K562 (cell line): ENCODE results near the gene ADPRHL1. TPM values are rescaled to one million over a fixed set of nuclear protein-coding genes. Genes with fewer than 3 reads are reported as not detected.

Experiments used
- ATAC-seq: fragments of 200-7000 bp; cut with Tn5 transposase; 3 replicates; pipeline ENCODE4 v1.9.1; 2020; ENCODE audit warnings: moderate library complexity
- BruUV-seq: library from RNA; stranded (reverse); fragments of 400-500 nt; replicated peaks from 2 replicates; lab custom pipeline; 2021; lab: Mats Ljungman, UMichigan
- CTCF ChIA-PET: fragments of 300-600 bp; formaldehyde crosslinking; extraction: SDS; loops from one replicate; lab custom pipeline; 2021; ENCODE audit warnings: low intra/inter-chr PET ratio; lab: Yijun Ruan, JAX
- POLR2A ChIA-PET: fragments of 300-600, 350-650 bp; sonication (Branson Sonifier 250); formaldehyde crosslinking; extraction: SDS; loops from one replicate; lab custom pipeline; 2021; ENCODE audit warnings: antibody characterized with exemption, inconsistent platforms; lab: Yijun Ruan, JAX
- DNase-seq, 4 experiments: peaks; one replicate each; pipeline versions ENCODE4 v3.0.0 to v3.0.0-alpha.2; 2011 to 2018; ENCODE audit warnings: low spot score in 3 of 4, mixed read lengths in 3 of 4; ENCODE audit errors: extremely low read depth in 1 of 4
- FAIRE-seq: peaks from 2 replicates; lab custom pipeline; 2011; peaks lifted over from hg19 to GRCh38; lab: Jason Lieb, UNC
- H2AFZ ChIP-seq: 2 replicates; pipeline ENCODE4 v1.6.0; 2011; ENCODE audit warnings: low read depth, low read length, control low read depth, inconsistent platforms
- H3K27ac ChIP-seq: fragments of 200-600 bp; 3 replicates; pipeline ENCODE4 v1.8.0; 2011; ENCODE audit warnings: low read depth, mild to moderate bottlenecking, control low read depth, inconsistent platforms, low read length, moderate library complexity, mixed read lengths; ENCODE audit errors: extremely low read depth
- H3K27me3 ChIP-seq, 2 experiments: fragments of 300-600 bp in 1 of 2; 2 replicates in 1 of 2; 3 replicates in 1 of 2; pipeline versions ENCODE4 v1.6.0 to v1.8.0; 2011; ENCODE audit warnings: inconsistent platforms in 2 of 2, low read length in 2 of 2, mild to moderate bottlenecking in 1 of 2, mixed read lengths in 1 of 2, moderate library complexity in 1 of 2; ENCODE audit not compliant: control insufficient read depth in 2 of 2, insufficient read depth in 2 of 2
- H3K36me3 ChIP-seq: fragments of 300-600 bp; 3 replicates; pipeline ENCODE4 v1.8.0; 2011; ENCODE audit warnings: mild to moderate bottlenecking, low read length, inconsistent platforms; ENCODE audit not compliant: control insufficient read depth, insufficient read depth
- H3K4me1 ChIP-seq, 2 experiments: fragments of 200-600 bp in 1 of 2; replicated peaks in 1 of 2; 2 replicates in 1 of 2; 3 replicates in 1 of 2; pipeline versions ENCODE4 v1.5.1 to v1.8.0; 2011; ENCODE audit warnings: inconsistent platforms in 2 of 2, low read length in 2 of 2, mild to moderate bottlenecking in 1 of 2, mixed read lengths in 1 of 2, moderate library complexity in 1 of 2; ENCODE audit not compliant: control insufficient read depth in 2 of 2, insufficient read depth in 2 of 2
- H3K4me2 ChIP-seq: 2 replicates; pipeline ENCODE4 v1.6.1; 2011; ENCODE audit warnings: low read length, control low read depth, inconsistent platforms, mixed read lengths; ENCODE audit not compliant: insufficient read depth
- H3K4me3 ChIP-seq: fragments of 200-600 bp; sonication (generic), shearing (Covaris generic); 2 replicates; pipeline ENCODE4 v1.5.1; 2016; ENCODE audit warnings: control low read depth, inconsistent platforms
- H3K79me2 ChIP-seq: fragments of 200-600 bp; 3 replicates; pipeline ENCODE4 v1.8.0; 2011; ENCODE audit warnings: low read length, inconsistent platforms; ENCODE audit not compliant: control insufficient read depth, insufficient read depth
- H3K9ac ChIP-seq, 2 experiments: 2 replicates each; pipeline versions ENCODE4 v1.6.0 to v1.6.1; 2011; ENCODE audit warnings: low read depth in 2 of 2, low read length in 2 of 2, control low read depth in 1 of 2, inconsistent platforms in 1 of 2, mild to moderate bottlenecking in 1 of 2, mixed read lengths in 1 of 2; ENCODE audit not compliant: insufficient read depth in 1 of 2
- H3K9me1 ChIP-seq: one replicate; pipeline ENCODE4 v1.6.0; 2011; ENCODE audit warnings: inconsistent platforms, mild to moderate bottlenecking, low read length, moderate library complexity; ENCODE audit not compliant: control insufficient read depth, insufficient read depth
- H3K9me3 ChIP-seq: replicated peaks from 2 replicates; pipeline ENCODE4 v1.5.1; 2011; ENCODE audit warnings: low read depth, low read length, inconsistent platforms; ENCODE audit not compliant: control insufficient read depth, insufficient read depth
- H4K20me1 ChIP-seq: replicated peaks from 2 replicates; pipeline ENCODE4 v1.6.1; 2011; ENCODE audit warnings: low read length, inconsistent platforms, mixed read lengths; ENCODE audit not compliant: control insufficient read depth, insufficient read depth
- ATF3 ChIP-seq, 2 experiments: fragments of 450-650 bp in 1 of 2; sonication (generic) in 1 of 2; formaldehyde crosslinking in 1 of 2; IDR thresholded peaks in 1 of 2; conservative IDR thresholded peaks in 1 of 2; 2 replicates each; pipeline versions ENCODE4 v1.6.1 to v1.8.1; 2016 to 2023; ENCODE audit warnings: mild to moderate bottlenecking in 2 of 2, moderate library complexity in 2 of 2, inconsistent platforms in 1 of 2, missing genetic modification reagents in 1 of 2
- BHLHE40 ChIP-seq: IDR thresholded peaks from 2 replicates; pipeline ENCODE4 v1.6.1; 2011; ENCODE audit warnings: low read length, improper control_type of control experiment
- CHCHD3 ChIP-seq: fragments of 250-450 bp; sonication (Bioruptor Pico); IDR thresholded peaks from 2 replicates; pipeline ENCODE4 v2.1.2; 2022; ENCODE audit warnings: mild to moderate bottlenecking
- CREB1 ChIP-seq, 2 experiments: sonication (generic) in 1 of 2; formaldehyde crosslinking in 1 of 2; IDR thresholded peaks; 2 replicates each; pipeline versions ENCODE4 v1.6.1 to v1.8.0; 2012 to 2022; ENCODE audit warnings: inconsistent platforms in 1 of 2, mild to moderate bottlenecking in 1 of 2, missing genetic modification reagents in 1 of 2, moderate library complexity in 1 of 2
- CREM ChIP-seq: IDR thresholded peaks from 2 replicates; pipeline ENCODE4 v1.6.1; 2014; ENCODE audit warnings: antibody characterized with exemption, low read depth
- FOSL1 ChIP-seq: fragments of 200-800 bp; sonication (Bioruptor generic); conservative IDR thresholded peaks from 2 replicates; pipeline ENCODE4 v1.6.1; 2016; ENCODE audit warnings: missing genetic modification characterization, missing compliant biosample characterization
- JUND ChIP-seq, 2 experiments: IDR thresholded peaks; 2 replicates in 1 of 2; 3 replicates in 1 of 2; pipeline ENCODE4 v1.6.1; 2011; ENCODE audit warnings: borderline replicate concordance in 2 of 2, low read depth in 2 of 2, low read length in 2 of 2, improper control_type of control experiment in 1 of 2, missing biosample characterization in 1 of 2, missing genetic modification characterization in 1 of 2, missing genetic modification reagents in 1 of 2
- SAFB2 ChIP-seq: fragments of 200-400 bp; formaldehyde crosslinking; IDR thresholded peaks from 2 replicates; pipeline ENCODE4 v1.6.1; 2018; ENCODE audit warnings: borderline replicate concordance, low read length, low read depth, moderate library complexity; ENCODE audit not compliant: severe bottlenecking
- WGBS: fragments of 100-300 bp; shearing (Covaris generic); methylation state at CpG from one replicate; pipeline ENCODE4 v1.1.6; 2016; ENCODE audit warnings: low coverage, mixed read lengths; ENCODE audit not compliant: insufficient coverage; ENCODE audit errors: missing lambda C conversion rate; 5-methylcytosine and 5-hydroxymethylcytosine counted together
- in situ Hi-C: fragments of 300-500 bp; cut with MboI; formaldehyde crosslinking; loops from 4 replicates; pipeline ENCODE4 v1.15.0; 2018; ENCODE audit warnings: inconsistent platforms, mixed read lengths
- intact Hi-C: fragments of 100-400 bp; cut with micrococcal nuclease; formaldehyde crosslinking; loops from 2 replicates; pipeline ENCODE4 v1.14.2; 2022
- polyA plus RNA-seq, 8 experiments: library from polyadenylated mRNA; depleted of rRNA in 4 of 8; stranded (reverse) in 5 of 8; unstranded in 3 of 8; fragments of >200 nt; fragmentation: Nextera tagmentation in 2 of 8; fragmentation: Illumina TruSeq in 1 of 8; extraction: Ambion mirVana in 2 of 8; extraction: Trizol in 1 of 8; gene quantifications; 2 replicates each; pipeline versions ENCODE4 v1.2.1 to v1.2.3, GENCODE V29; 2011 to 2014; ENCODE audit warnings: inconsistent platforms in 1 of 8, missing spikeins in 1 of 8
- total RNA-seq, 7 experiments: library from RNA; depleted of rRNA in 6 of 7; stranded (reverse); fragments of >200 nt in 6 of 7; fragmentation: Illumina TruSeq in 2 of 7; extraction: Trizol in 2 of 7; gene quantifications; 2 replicates each; pipeline versions ENCODE4 v1.2.1 to v1.2.3, GENCODE V29; 2011 to 2021; ENCODE audit warnings: low replicate concordance in 1 of 7

The ADPRHL1 gene
- total and polyA plus RNA-seq, 9 of the 15 experiments (the other 6 are each of a cell fraction or from before 2014, with no cell fraction given), result 0.06 to 0.76 (median 0.37) TPM; not detected in 1

GRCh38 chr13:113411216-113412023 is 41.9 kb downstream of the ADPRHL1 start:
- H3K36me3 ChIP-seq, result no peaks in the 10 kb centered on the region
- peaks cover 0 to 24% of the 10 kb centered on the region in 2 experiments; a peak in 2 of 5 replicates for H3K4me1 ChIP-seq
- POLR2A ChIA-PET, result no interaction called here
- H3K27ac ChIP-seq, result no peak overlapping the region
- peak; percentile 49; the same call in 2 of the 3 replicates for ATAC-seq
- in situ Hi-C loops, result no loop called here
- TF ChIP-seq FOSL1 (tag) (peak; percentile 82), JUND (IDR thresholded peaks at IDR 0.05; ENCODE audit: borderline replicate concordance, low read depth, low read length) (peak; percentile 16; the same call in 1 of the 2 replicates), JUND (tag; IDR thresholded peaks at IDR 0.05; ENCODE audit: borderline replicate concordance, low read depth, low read length) (no peak), SAFB2 (no peak), CREM (0 out of 2 replicates have a peak, but pooled peaks have one; percentile 40), ATF3 (IDR thresholded peaks at IDR 0.05) (peak; percentile 48), ATF3 (CRISPR knock-in tag; conservative IDR thresholded peaks at IDR 0.05) (no peak), CREB1 (IDR thresholded peaks at IDR 0.05) (0 out of 2 replicates have a peak, but pooled peaks have one; percentile 19), CREB1 (CRISPR knock-in tag; IDR thresholded peaks at IDR 0.05) (no peak), BHLHE40 (0 out of 2 replicates have a peak, but pooled peaks have one; percentile 1), CHCHD3 (CRISPR knock-in tag) (no peak)
- TF ChIP-seq, all 486 proteins: peak for 6
- FAIRE-seq, result peak; percentile 29
- Histone ChIP-seq H3K9me1 (no peaks in the 10 kb centered on the region), H3K4me3 (no peak overlapping the region), H2AFZ (no peak overlapping the region), H3K9ac (no peak overlapping the region), H3K79me2 (no peaks in the 10 kb centered on the region), H3K9me3 (no peaks in the 10 kb centered on the region), H3K4me2 (no peak overlapping the region), H4K20me1 (no peaks in the 10 kb centered on the region; the same call in 1 of the 2 replicates), H3K27me3 (peaks cover 23 to 58% of the 10 kb centered on the region in 2 experiments)
- no peak for DNase-seq
- BruUV-seq, result no TSS peak
- CTCF ChIA-PET, result no interaction called here
- intact Hi-C loops, result no loop called here
- WGBS, result 15% methylated on average over 23 of the region's 30 CpGs
